ENCODE results near the gene PDZD7.
"Not testable (repeated sequence)": the region's sequence is repeated elsewhere in the genome, so short reads cannot be mapped to it uniquely, and the experiment has no call there.

Gene PDZD7

DNA sequence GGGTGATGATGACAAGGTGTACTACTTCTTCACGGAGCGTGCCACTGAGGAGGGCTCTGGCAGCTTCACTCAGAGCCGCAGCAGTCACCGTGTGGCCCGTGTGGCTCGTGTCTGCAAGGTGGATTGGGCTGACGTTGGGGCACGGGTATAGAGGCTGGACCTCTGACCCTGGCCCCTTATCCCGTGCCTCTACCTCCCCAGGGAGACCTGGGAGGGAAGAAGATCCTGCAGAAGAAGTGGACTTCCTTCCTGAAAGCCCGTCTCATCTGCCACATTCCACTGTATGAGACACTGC, 52.1 kb downstream of the PDZD7 start:
- TF ChIP-seq CSDC2 (CRISPR knock-in tag; IDR thresholded peaks at IDR 0.05) (no peak), ESRRG (CRISPR knock-in tag; IDR thresholded peaks at IDR 0.05) (no peak), ZNF8 (CRISPR knock-in tag; IDR thresholded peaks at IDR 0.05) (no peak), ZNF70 (CRISPR knock-in tag; IDR thresholded peaks at IDR 0.05) (no peak), OSR1 (CRISPR knock-in tag; IDR thresholded peaks at IDR 0.05) (no peak), ZFP30 (CRISPR knock-in tag; IDR thresholded peaks at IDR 0.05) (no peak), BACH2 (CRISPR knock-in tag; IDR thresholded peaks at IDR 0.05; ENCODE audit: borderline replicate concordance) (no peak), TOX (CRISPR knock-in tag; IDR thresholded peaks at IDR 0.05; ENCODE audit: borderline replicate concordance) (no peak), ISL1 (CRISPR knock-in tag; IDR thresholded peaks at IDR 0.05) (no peak), ARNTL (CRISPR knock-in tag; IDR thresholded peaks at IDR 0.05; ENCODE audit: borderline replicate concordance, low read depth) (no peak), ZFP3 (CRISPR knock-in tag; IDR thresholded peaks at IDR 0.05) (no peak), RARB (CRISPR knock-in tag; IDR thresholded peaks at IDR 0.05) (no peak), SNAI2 (CRISPR knock-in tag; IDR thresholded peaks at IDR 0.05) (no peak)
- TF ChIP-seq, protein P1, sequence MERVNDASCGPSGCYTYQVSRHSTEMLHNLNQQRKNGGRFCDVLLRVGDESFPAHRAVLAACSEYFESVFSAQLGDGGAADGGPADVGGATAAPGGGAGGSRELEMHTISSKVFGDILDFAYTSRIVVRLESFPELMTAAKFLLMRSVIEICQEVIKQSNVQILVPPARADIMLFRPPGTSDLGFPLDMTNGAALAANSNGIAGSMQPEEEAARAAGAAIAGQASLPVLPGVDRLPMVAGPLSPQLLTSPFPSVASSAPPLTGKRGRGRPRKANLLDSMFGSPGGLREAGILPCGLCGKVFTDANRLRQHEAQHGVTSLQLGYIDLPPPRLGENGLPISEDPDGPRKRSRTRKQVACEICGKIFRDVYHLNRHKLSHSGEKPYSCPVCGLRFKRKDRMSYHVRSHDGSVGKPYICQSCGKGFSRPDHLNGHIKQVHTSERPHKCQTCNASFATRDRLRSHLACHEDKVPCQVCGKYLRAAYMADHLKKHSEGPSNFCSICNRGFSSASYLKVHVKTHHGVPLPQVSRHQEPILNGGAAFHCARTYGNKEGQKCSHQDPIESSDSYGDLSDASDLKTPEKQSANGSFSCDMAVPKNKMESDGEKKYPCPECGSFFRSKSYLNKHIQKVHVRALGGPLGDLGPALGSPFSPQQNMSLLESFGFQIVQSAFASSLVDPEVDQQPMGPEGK (CRISPR knock-in tag; IDR thresholded peaks at IDR 0.05; ENCODE audit: borderline replicate concordance), result no peak
- TF ChIP-seq, protein P2, sequence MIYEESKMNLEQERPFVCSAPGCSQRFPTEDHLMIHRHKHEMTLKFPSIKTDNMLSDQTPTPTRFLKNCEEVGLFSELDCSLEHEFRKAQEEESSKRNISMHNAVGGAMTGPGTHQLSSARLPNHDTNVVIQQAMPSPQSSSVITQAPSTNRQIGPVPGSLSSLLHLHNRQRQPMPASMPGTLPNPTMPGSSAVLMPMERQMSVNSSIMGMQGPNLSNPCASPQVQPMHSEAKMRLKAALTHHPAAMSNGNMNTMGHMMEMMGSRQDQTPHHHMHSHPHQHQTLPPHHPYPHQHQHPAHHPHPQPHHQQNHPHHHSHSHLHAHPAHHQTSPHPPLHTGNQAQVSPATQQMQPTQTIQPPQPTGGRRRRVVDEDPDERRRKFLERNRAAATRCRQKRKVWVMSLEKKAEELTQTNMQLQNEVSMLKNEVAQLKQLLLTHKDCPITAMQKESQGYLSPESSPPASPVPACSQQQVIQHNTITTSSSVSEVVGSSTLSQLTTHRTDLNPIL (CRISPR knock-in tag; IDR thresholded peaks at IDR 0.05; ENCODE audit: low read depth), result no peak
- TF ChIP-seq, protein P3, sequence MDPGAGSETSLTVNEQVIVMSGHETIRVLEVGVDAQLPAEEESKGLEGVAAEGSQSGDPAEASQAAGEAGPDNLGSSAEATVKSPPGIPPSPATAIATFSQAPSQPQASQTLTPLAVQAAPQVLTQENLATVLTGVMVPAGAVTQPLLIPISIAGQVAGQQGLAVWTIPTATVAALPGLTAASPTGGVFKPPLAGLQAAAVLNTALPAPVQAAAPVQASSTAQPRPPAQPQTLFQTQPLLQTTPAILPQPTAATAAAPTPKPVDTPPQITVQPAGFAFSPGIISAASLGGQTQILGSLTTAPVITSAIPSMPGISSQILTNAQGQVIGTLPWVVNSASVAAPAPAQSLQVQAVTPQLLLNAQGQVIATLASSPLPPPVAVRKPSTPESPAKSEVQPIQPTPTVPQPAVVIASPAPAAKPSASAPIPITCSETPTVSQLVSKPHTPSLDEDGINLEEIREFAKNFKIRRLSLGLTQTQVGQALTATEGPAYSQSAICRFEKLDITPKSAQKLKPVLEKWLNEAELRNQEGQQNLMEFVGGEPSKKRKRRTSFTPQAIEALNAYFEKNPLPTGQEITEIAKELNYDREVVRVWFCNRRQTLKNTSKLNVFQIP (CRISPR knock-in tag; IDR thresholded peaks at IDR 0.05; ENCODE audit: borderline replicate concordance, low read depth), result no peak
- no peak for ATAC-seq

DNA sequence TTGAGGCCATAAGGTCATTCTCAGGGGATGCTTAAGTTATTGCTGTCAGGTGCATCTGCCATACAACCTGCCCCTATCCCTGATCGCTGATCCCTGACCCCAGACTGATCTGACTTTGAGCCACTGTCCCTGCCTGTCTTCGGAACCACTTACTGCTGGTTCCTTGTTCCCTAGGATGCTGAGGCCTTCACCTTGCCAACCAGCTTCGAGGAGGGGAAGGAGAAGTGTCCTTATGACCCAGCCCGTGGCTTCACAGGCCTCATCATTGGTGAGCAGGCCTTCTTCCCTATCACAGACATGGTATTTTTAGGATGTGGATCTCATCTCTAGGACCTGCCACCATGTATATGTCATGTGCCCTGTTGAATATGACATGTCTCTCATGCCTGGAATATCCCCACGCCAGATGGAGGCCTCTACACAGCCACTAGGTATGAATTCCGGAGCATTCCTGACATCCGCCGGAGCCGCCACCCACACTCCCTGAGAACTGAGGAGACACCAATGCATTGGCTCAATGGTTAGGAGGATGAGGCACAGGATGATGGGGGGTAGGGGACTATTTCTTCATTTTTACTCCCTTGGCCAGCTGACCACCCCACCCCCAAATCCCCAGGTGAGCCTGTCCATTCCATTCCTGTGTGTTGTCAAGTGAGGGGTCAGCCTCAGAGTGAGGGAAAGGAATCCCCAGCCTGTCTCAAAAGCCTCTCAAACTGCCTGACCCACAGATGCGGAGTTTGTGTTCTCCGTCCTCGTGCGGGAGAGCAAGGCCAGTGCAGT, 52.6 kb downstream of the PDZD7 start:
- no peak for ATAC-seq
- no peak for TF ChIP-seq ISL1 (CRISPR knock-in tag; IDR thresholded peaks at IDR 0.05)

DNA sequence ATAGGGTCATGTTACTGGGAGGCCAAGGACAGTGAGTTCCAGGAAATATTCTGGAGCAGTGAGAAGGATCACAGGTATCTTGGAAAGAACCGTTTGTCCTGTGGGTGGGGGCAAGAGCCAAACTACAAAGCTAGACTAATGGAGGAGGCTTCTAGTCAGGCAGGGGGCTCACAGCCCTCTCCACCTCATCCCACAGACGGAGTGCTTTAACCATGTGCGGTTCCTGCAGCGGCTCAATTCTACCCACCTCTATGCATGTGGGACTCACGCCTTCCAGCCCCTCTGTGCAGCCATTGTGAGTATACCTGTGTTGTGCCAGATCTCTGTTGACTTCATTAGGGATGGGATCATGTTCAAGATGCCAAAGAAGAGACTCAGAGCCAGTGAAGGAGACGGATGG, 53.5 kb downstream of the PDZD7 start:
- no peak for TF ChIP-seq PPARA (CRISPR knock-in tag; IDR thresholded peaks at IDR 0.05; ENCODE audit: borderline replicate concordance)
- no peak for TF ChIP-seq ZC3H10 (CRISPR knock-in tag; IDR thresholded peaks at IDR 0.05)
- TF ChIP-seq ESRRG (CRISPR knock-in tag; IDR thresholded peaks at IDR 0.05), result no peak
- TF ChIP-seq, protein P1 (CRISPR knock-in tag; IDR thresholded peaks at IDR 0.05; ENCODE audit: borderline replicate concordance), result no peak
- no peak for TF ChIP-seq ZNF70 (CRISPR knock-in tag; IDR thresholded peaks at IDR 0.05)
- TF ChIP-seq, protein P4, sequence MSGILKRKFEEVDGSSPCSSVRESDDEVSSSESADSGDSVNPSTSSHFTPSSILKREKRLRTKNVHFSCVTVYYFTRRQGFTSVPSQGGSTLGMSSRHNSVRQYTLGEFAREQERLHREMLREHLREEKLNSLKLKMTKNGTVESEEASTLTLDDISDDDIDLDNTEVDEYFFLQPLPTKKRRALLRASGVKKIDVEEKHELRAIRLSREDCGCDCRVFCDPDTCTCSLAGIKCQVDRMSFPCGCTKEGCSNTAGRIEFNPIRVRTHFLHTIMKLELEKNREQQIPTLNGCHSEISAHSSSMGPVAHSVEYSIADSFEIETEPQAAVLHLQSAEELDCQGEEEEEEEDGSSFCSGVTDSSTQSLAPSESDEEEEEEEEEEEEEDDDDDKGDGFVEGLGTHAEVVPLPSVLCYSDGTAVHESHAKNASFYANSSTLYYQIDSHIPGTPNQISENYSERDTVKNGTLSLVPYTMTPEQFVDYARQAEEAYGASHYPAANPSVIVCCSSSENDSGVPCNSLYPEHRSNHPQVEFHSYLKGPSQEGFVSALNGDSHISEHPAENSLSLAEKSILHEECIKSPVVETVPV (CRISPR knock-in tag; IDR thresholded peaks at IDR 0.05), result no peak
- ATAC-seq, result no peak

DNA sequence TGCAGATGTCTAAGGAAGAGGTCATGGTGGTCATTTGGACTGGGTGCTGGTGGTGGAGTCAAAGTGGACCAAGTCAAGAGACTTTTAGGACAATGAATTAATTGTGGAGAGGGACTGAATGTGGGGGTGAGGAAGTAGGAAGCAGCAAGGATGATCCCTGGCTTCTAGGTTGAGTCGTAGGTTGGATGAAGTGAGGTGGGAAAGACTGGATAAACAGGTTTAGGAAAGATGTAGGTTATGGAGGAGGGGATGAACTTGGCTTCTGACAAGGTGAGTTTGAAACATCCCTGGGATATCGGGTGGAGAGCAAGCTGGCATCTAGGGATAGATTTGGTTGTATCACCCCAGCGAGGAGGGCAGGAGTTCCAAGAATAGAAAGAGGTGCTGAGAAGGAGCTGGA, 54.0 kb downstream of the PDZD7 start:
- no peak for ATAC-seq
- no peak for TF ChIP-seq ESRRG (CRISPR knock-in tag; IDR thresholded peaks at IDR 0.05)
- TF ChIP-seq TCF4 (CRISPR knock-in tag; IDR thresholded peaks at IDR 0.05; ENCODE audit: borderline replicate concordance), result no peak
- no peak for TF ChIP-seq ZC3H10 (CRISPR knock-in tag; IDR thresholded peaks at IDR 0.05)
- no peak for TF ChIP-seq GLIS3 (CRISPR knock-in tag; IDR thresholded peaks at IDR 0.05)
- TF ChIP-seq, protein P4 (CRISPR knock-in tag; IDR thresholded peaks at IDR 0.05), result no peak
- no peak for TF ChIP-seq BACH2 (CRISPR knock-in tag; IDR thresholded peaks at IDR 0.05; ENCODE audit: borderline replicate concordance)
- no peak for TF ChIP-seq PPARA (CRISPR knock-in tag; IDR thresholded peaks at IDR 0.05; ENCODE audit: borderline replicate concordance)
- no peak for TF ChIP-seq ZNF565 (CRISPR knock-in tag; conservative IDR thresholded peaks at IDR 0.05; ENCODE audit: low read depth)

DNA sequence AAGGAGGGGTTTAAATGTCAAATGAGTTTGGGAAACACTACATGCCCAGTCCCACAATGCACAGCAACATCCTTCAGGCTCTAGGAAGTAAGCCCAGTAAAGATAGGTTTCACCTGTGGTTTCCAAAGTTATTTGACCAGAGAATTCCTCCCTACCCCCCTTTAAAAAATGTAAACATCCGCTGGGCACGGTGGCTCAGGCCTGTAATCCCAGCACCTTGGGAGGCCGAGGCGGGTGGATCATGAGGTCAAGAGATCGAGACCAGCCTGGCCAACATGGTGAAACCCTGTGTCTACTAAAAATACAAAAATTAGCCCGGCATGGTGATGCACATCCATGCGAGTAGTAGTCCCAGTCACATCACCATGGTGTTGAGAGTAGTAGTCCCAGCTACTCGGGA, 55.5 kb downstream of the PDZD7 start:
- not testable (repeated sequence) for ATAC-seq

Data from SK-N-SH treated with all-trans-retinoic acid at 6 μM for 48 hours (cell line).